OCI-LY3 (cell line): ENCODE results near the gene ABHD17A.
A peak's percentile ranks its signal among the peaks of the same experiment; 100 is the strongest.

Experiments used
- H2AFZ ChIP-seq: fragments of 200-600, 300-600 bp; shearing (Covaris generic); 2 replicates; pipeline ENCODE4 v1.6.0; 2014; ENCODE audit warnings: antibody characterized with exemption, low read depth, low read length
- H3K27ac ChIP-seq: fragments of 200-600, 300-600 bp; sonication (generic); 2 replicates; pipeline ENCODE4 v1.5.1; 2014; ENCODE audit warnings: mild to moderate bottlenecking, low read length, moderate library complexity, mixed read lengths
- H3K27me3 ChIP-seq: fragments of 200-600, 300-600 bp; sonication (generic); 2 replicates; pipeline ENCODE4 v1.6.1; 2014; ENCODE audit warnings: low read depth, low read length, mixed read lengths
- H3K36me3 ChIP-seq: fragments of 200-600, 300-600 bp; sonication (generic); replicated peaks from 2 replicates; pipeline ENCODE3; 2014; ENCODE audit warnings: low read depth, low read length, mixed read lengths
- H3K4me1 ChIP-seq: fragments of 300-600, 200-600 bp; sonication (generic); 2 replicates; pipeline ENCODE4 v1.6.1; 2014; ENCODE audit warnings: low read length, mixed read lengths
- H3K4me2 ChIP-seq: fragments of 200-600, 300-600 bp; sonication (generic); 2 replicates; pipeline ENCODE4 v1.6.1; 2014; ENCODE audit warnings: low read length, mixed read lengths
- H3K4me3 ChIP-seq: fragments of 300-600, 200-600 bp; sonication (generic); 2 replicates; pipeline ENCODE4 v1.5.1; 2014; ENCODE audit warnings: antibody characterized with exemption, mild to moderate bottlenecking, low read length, moderate library complexity
- H3K79me2 ChIP-seq: fragments of 300-600, 200-600 bp; shearing (Covaris generic); 2 replicates; pipeline ENCODE4 v1.6.1; 2014; ENCODE audit warnings: mild to moderate bottlenecking, low read length, mixed read lengths
- H3K9ac ChIP-seq: fragments of 300-600, 200-600 bp; shearing (Covaris generic); 2 replicates; pipeline ENCODE4 v1.6.0; 2014; ENCODE audit warnings: mild to moderate bottlenecking, low read length, moderate library complexity
- H3K9me3 ChIP-seq: fragments of 200-600, 300-600 bp; shearing (Covaris generic); 2 replicates; pipeline ENCODE4 v1.6.1; 2014; ENCODE audit warnings: low read length, mixed read lengths; ENCODE audit not compliant: insufficient read depth
- H4K20me1 ChIP-seq: fragments of 200-600, 300-600 bp; sonication (generic); 2 replicates; pipeline ENCODE4 v1.6.1; 2016; ENCODE audit warnings: low read length, mixed read lengths; ENCODE audit not compliant: insufficient read depth
- EZH2phosphoT487 ChIP-seq: fragments of 200-600 bp; shearing (Covaris generic); IDR thresholded peaks from 2 replicates; pipeline ENCODE4 v1.6.1; 2018; ENCODE audit warnings: antibody characterized with exemption, mixed run types, low read depth
- TF ChIP-seq, protein P1 (sequence below): fragments of 200-600, 300-600 bp; sonication (generic); IDR thresholded peaks from 2 replicates; pipeline ENCODE4 v1.5.1; 2014; ENCODE audit warnings: antibody characterized with exemption, low read length, low read depth

ABHD17A gene

DNA sequence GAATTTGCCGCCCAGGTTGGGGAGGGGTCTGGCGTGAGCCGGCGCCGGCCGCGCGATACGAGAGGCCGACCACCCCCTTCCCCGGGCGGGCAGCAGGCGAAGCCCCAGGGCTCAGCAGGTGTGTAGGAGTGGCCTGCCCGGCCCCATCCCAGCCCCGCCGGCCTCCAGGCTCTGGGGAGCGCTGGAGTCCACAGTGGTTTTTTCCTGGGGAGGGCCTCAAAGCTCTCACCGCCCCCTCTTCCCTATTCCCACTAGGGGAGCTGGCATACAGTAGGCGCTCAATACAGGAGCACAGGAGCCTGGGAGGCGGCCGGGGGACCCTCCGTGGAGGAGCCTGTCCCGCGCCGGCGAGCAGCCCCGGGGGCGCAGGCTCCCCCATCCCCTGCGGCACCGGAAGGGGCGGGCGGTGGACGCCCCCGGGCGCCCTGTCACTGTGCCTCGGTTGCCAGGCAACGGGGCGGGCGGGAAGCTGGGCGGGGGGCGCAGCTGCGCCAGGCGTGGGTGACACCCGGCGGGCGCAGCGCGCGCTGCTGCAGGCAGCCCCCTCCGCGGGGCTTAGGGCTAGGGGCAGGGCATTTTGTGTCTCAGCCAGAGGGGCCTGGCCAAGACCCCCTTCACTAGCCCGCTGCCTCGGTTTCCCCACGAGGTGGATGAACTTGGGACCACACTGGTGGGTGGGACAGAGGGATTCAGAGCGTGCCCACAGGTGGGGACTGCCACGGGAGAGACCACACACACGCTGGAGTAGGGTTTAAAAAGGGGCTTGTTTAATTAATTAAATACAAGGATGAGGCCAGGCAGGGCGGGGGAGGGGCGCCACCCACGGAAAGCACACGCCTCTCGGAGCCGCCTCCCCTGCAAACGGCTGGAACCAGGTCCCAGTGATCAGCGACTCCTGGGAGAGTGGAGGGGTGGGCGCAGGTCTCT lies 33.4 kb downstream of the ABHD17A start:
- no peaks in the 10 kb centered on the region for H3K27me3 ChIP-seq
- H2AFZ ChIP-seq = no peak overlapping the region
- no peak overlapping the region for H3K4me2 ChIP-seq
- H3K9ac ChIP-seq = no peak overlapping the region
- H3K27ac ChIP-seq = no peak overlapping the region
- H3K4me1 ChIP-seq = peaks cover 45% of the 10 kb centered on the region
- no peak for TF ChIP-seq EZH2phosphoT487
- TF ChIP-seq, protein P1, sequence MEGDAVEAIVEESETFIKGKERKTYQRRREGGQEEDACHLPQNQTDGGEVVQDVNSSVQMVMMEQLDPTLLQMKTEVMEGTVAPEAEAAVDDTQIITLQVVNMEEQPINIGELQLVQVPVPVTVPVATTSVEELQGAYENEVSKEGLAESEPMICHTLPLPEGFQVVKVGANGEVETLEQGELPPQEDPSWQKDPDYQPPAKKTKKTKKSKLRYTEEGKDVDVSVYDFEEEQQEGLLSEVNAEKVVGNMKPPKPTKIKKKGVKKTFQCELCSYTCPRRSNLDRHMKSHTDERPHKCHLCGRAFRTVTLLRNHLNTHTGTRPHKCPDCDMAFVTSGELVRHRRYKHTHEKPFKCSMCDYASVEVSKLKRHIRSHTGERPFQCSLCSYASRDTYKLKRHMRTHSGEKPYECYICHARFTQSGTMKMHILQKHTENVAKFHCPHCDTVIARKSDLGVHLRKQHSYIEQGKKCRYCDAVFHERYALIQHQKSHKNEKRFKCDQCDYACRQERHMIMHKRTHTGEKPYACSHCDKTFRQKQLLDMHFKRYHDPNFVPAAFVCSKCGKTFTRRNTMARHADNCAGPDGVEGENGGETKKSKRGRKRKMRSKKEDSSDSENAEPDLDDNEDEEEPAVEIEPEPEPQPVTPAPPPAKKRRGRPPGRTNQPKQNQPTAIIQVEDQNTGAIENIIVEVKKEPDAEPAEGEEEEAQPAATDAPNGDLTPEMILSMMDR = no peak
- no peaks in the 10 kb centered on the region for H3K36me3 ChIP-seq
- H3K9me3 ChIP-seq = no peaks in the 10 kb centered on the region
- no peak overlapping the region for H3K4me3 ChIP-seq
- peaks cover 26% of the 10 kb centered on the region for H4K20me1 ChIP-seq
- peaks cover 69% of the 10 kb centered on the region for H3K79me2 ChIP-seq

DNA sequence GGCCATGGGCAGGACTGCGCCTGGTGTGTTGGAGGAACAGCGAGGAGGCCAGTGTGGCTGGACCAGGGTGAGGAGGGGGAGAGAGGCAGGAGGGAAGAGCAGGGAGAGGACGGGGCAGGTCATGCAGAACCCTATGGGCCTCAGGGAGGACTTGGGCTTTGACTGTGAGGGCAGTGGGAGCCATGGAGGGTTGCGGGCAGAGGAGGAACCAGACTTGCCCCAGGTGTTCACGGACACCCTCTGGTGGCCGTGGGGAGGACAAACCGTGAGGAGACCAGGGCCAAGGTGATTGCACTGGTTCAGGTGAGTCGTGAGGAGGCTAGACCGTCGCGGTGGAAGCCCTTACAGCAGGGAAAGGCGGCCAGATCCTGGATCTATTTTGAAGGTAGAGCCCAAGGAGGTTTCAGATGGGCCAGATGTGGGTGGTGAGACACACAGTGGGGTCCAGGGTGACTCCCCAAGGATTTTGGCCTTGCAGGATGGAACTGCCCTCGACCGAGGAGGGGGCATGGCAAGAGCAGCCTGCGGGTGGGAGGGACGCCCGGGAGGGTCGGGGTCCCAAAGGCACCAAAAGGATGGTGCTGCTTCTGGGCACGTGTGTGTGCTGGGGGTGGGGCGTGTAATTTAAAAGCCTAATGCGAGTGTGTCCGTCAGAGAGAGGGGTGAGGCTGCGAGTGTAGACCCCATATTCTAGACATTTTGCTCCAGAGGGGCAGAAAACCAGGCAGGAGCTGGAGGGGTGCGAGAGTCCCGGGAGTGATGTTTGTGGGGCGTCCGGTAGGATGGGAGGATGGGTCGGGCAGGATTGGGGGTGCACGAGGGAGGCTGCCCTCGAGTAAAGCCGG lies 34.3 kb downstream of the ABHD17A start:
- Histone ChIP-seq H3K36me3 (no peaks in the 10 kb centered on the region), H3K4me2 (no peak overlapping the region), H3K4me3 (no peak overlapping the region), H3K27ac (no peak overlapping the region), H2AFZ (no peak overlapping the region), H3K9ac (no peak overlapping the region), H4K20me1 (peaks cover 35% of the 10 kb centered on the region), H3K4me1 (peaks cover 48% of the 10 kb centered on the region), H3K9me3 (no peaks in the 10 kb centered on the region), H3K79me2 (peaks cover 69% of the 10 kb centered on the region), H3K27me3 (no peaks in the 10 kb centered on the region)
- no peak for TF ChIP-seq EZH2phosphoT487
- TF ChIP-seq, protein P1 = peak; percentile 35

DNA sequence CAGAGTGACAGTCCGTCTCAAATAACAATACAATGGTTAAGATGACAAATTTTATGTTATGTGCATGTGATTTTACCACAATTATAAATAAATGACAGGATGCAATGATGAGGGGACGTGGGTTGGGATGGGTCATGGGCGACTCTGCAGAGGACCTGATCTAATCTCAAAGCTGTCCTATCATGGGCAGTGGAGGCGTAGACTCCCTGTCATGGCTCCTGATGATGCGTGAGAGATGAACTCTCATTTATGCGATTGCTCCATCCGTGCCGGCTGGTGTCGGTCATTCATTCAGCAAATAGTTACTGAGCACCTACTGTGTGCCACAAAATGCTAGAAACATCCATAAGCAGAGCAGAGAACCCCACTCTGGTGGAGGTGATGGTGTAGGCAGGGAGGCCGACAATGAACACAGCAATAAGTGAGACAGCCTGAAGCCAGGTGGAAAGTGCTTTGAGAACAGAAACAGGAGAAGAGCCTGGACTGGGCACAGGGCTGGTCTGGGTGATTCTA lies 35.4 kb downstream of the ABHD17A start:
- peaks cover 38% of the 10 kb centered on the region for H3K4me1 ChIP-seq

More for the DNA sequence above, 35.4 kb downstream of the ABHD17A start:
- H3K36me3 ChIP-seq = no peaks in the 10 kb centered on the region
- H3K9me3 ChIP-seq = no peaks in the 10 kb centered on the region
- no peak overlapping the region for H3K9ac ChIP-seq
- TF ChIP-seq EZH2phosphoT487 = no peak
- TF ChIP-seq, protein P1 = no peak
- H3K79me2 ChIP-seq = peaks cover 69% of the 10 kb centered on the region
- H3K4me3 ChIP-seq = no peak overlapping the region
- H2AFZ ChIP-seq = no peak overlapping the region
- no peaks in the 10 kb centered on the region for H3K27me3 ChIP-seq
- H3K4me2 ChIP-seq = no peak overlapping the region
- no peak overlapping the region for H3K27ac ChIP-seq
- H4K20me1 ChIP-seq = peaks cover 38% of the 10 kb centered on the region
